ENCODE measurements around the gene ACAN. TPM values are rescaled to one million over a fixed set of nuclear protein-coding genes. Genes with fewer than 3 reads are reported as not detected.

ACAN gene
- polyA plus RNA-seq, 3 donors = 2.3 to 3.0 (median 2.7) TPM

GRCh38 chr15:88800738-88801137 lies 2.5 kb upstream of the ACAN start:
- DNase-seq = no peak

DNA sequence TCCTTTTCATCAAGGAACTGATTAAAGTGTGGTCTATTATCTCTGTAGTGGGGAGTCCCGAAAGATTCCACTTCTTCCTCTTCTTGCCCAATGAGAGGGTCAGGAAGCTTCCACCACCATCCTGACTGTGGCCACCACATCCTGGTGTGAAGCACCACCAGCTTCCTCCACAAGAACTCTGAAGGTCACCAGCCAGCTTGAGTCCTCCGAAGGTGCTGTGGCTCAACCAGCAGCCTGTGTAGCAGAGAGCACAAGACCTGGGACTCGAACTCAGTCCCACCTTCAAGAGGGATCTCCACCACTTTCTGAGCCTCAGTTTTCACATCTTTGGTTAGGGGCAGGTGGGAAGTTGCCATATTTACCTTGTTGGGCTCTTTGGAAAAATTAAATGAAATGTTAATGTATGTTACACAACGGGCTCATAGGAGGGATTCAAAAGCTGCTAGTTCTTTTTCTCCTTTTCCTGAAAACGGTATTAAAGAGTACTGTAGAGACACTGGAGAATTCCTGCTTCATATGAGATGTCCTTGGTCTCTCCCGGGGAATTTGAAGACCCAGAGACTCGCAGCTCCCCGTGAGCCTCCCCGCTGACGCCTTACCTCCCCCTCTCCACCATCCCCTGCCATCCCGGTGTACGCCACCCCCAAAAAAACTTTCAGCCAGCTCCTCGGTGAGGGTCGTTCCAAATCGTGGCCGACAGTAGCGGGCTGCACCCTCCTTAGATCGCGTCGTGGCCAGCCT lies 816 bp upstream of the ACAN start:
- DNase-seq = no peak

- no peak for DNase-seq
Observed at GRCh38 chr15:88802991-88803240, 320 bp upstream of the ACAN start.

DNA sequence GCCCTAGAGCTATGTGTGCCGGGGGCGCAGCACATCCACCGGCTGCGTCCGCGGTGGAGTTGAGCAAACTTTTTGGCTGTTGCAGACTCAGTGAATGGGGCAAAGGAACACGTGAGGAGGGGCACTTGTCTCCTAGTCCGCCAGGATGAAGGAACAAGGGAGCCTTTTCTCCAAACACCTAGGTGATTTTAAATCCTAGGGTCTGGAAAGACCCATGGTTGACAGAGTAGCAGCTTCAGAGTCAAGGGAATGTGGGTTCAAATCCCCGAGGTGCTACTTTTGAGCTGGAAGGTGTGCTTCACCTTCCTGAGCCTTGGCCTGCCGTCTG lies 648 bp downstream of the ACAN start:
- no peak for DNase-seq

DNA sequence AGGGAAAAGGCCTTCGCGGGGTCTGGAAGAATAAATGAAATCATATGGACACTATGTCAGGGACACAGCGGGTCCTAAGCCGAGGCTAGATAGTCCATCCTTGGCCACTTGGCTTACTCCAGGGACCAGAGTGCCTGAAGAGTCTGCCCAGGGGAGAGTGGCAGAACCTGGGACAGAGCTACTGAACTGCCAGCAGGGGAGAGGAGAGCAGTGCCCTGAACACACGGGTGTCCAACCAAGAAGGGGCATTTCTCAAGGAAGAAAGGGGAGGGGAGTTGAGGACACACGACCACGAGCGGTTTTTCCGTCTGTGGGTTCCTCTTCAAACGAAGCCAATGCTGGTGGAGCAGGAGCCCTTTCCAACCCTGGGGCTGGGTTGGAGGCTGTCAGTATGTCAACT lies 1.0 kb downstream of the ACAN start:
- no peak for DNase-seq

- DNase-seq = no peak
Observed at GRCh38 chr15:88805031-88805780, 2.0 kb downstream of the ACAN start.

DNA sequence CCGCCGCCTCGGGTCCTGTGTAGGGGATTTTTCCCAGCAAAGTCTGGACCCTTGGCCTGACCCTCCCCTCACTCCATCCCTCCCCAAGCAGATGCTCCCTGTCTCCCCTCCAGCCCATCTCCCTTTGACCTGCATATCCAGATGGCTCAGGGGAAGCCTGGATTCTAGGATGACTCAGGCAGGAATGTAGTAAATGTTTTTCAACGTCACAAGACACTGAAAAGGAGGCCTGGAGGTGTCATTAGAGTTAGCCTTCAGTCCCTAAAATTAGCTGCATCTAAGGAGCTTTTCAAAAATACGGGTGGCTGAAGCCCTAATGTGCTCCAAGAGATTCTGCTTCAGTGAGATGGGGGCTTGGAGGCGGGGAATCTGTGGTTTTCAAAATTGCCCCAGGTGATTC lies 7.2 kb downstream of the ACAN start:
- no peak for DNase-seq

GRCh38 chr15:88812133-88812532 lies 8.9 kb downstream of the ACAN start:
- no peak for DNase-seq

GRCh38 chr15:88813960-88814359 lies 10.7 kb downstream of the ACAN start:
- no peak for DNase-seq

- no peak for DNase-seq
Observed at GRCh38 chr15:88814393-88814792, 11.2 kb downstream of the ACAN start.

DNA sequence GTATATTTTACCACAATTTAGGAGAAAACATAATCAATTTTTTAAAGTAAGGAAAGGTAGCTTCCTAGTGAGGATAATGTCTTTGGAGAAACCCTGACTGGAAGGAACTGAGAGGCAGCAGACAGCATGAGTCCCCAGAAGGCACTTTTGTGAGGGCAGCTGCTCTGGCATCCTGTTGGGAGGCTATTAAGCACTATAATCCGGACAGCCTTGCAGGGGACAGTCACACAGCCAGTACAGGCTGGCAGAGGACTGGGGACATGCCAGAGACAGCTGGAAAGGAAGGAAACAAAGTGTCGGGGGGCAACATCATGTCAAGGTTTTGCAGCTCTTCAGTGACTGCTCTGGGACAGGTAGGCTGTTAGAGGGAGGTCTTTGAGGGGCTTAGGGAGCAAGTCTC lies 15.7 kb downstream of the ACAN start:
- DNase-seq = no peak

DNA sequence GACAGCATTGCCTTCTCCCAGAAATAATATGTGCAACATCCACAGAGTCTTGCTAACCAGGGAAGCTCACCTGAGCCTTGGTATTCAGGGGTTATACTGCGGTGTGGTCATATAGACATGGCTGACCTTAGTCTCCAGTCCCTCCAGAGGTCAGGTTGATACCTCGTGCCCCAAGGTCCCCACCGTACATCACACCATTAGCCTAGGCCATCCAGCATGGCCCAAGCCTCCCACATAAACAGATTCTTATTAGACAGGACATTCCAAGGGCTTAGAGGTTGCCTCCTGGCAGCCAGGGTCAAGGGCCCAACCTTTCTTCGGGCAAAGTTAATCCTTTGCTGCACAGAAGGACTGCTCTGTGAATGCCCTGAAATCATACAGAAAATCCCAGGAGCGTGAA lies 18.8 kb downstream of the ACAN start:
- no peak for DNase-seq

- no peak for DNase-seq
Observed at GRCh38 chr15:88828791-88829190, 25.6 kb downstream of the ACAN start.

GRCh38 chr15:88830016-88830415 lies 26.8 kb downstream of the ACAN start:
- DNase-seq = no peak

DNA sequence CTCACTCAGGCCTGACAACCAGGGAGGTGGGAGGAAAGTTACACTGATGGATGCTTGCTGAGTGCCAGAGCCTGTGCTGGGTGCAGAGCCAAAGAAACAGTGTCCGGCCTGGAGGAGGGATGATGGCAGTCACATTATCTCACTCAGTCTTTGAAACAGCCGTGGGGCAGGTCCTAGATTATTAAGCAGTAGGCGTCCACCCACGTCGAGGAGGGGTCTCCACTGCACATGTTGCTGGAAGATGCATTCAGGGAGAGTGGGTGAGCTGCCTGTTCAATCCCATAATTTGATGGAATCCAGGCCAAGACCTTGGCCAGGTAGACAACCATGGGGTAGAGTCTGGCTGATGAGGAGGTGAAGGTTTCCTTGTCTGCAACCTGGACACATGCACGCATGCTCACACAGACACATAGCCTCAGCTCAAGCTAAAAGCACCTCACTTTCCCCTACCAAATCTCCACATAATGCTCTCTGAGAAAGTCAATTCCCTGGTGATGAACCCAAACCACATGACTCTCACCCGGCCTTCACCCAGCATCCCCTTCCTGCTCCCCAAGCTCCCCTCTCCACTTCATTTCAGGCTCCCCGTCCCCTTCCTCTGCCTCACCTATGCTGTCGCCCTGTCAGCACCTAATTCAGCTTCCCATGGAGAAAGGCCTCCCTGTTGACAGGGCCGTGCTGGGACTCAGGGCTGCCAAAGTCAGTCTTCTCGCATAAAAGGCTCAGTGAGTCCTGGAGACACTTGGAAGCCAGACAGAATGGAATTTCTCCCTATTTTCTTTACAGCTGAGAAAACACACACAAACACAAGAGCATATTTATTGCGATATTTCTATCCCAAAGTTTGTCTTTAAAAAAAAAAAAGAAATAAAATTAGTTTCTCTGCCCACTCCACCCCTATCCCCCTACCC lies 29.8 kb downstream of the ACAN start:
- DNase-seq = no peak

GRCh38 chr15:88833731-88834100 lies 30.5 kb downstream of the ACAN start:
- no peak for DNase-seq

- DNase-seq = no peak
Observed at GRCh38 chr15:88834211-88834812, 31.1 kb downstream of the ACAN start.

- no peak for DNase-seq
Observed at GRCh38 chr15:88835119-88835518, 31.9 kb downstream of the ACAN start.

DNA sequence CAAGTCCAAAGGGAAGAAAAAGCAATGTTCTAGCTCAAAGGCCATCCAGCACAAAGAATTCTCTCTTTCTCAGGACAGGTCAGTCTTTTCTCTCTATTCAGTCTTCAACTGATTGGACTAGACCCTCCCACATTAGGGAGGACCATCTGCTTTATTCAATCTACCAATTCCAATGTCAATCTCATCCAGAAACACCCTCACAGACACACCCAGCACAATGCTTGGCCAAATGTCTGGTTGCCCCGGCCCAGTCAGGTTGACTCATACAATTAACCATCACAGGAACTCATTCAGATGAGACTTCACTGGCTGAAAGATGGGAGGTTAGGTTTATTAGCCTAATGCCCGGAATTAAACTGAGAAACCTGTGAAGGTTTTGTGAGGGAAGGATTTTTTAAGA lies 32.4 kb downstream of the ACAN start:
- DNase-seq = no peak

- no peak for DNase-seq
Observed at GRCh38 chr15:88838667-88839066, 35.4 kb downstream of the ACAN start.

- DNase-seq = no peak
Observed at GRCh38 chr15:88839146-88839545, 35.9 kb downstream of the ACAN start.

DNA sequence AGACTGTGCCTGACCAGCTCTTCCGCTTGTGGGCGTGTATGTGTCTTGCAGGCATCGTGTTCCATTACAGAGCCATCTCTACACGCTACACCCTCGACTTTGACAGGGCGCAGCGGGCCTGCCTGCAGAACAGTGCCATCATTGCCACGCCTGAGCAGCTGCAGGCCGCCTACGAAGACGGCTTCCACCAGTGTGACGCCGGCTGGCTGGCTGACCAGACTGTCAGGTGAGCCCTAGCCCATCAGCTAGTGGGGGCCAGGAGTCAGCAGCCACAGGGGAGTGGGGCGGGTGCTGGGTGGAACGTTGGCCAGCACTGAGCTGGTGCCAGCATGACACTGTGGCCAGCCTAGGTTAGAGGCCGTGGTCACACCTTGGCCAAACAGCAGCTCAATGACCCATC lies 36.7 kb downstream of the ACAN start:
- DNase-seq = no peak

DNA sequence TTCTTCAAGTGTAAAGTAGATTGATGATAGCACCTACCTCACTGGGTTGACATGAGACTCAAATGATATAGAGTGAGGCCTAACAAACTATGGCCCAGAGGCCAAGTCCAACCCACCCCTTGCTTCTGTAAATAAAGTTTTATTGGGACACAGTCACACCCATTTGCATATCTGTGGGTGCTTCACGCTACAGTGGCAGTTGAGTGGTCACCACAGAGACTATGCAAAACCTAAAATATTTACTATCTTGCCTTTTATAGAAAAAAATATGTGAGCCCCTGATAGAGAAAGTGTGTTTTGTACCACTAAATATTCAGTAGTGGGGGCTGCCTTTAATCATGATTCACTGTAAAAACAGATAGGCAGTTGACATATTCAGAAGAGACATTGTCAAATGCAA lies 38.0 kb downstream of the ACAN start:
- DNase-seq = no peak
